NCI-H748 (cell line): ENCODE measurements around the gene CRIP1.

ENCODE experiments used
- DNase-seq: peaks from one replicate; lab custom pipeline; 2025; ENCODE audit not compliant: unreplicated experiment; lab: John Stamatoyannopoulos, UW

The CRIP1 gene

GRCh38 chr14:105503296-105503640 lies 16.6 kb downstream of the CRIP1 start:
- DNase-seq: no peak

GRCh38 chr14:105503935-105504692 lies 17.4 kb downstream of the CRIP1 start:
- no peak for DNase-seq

DNA sequence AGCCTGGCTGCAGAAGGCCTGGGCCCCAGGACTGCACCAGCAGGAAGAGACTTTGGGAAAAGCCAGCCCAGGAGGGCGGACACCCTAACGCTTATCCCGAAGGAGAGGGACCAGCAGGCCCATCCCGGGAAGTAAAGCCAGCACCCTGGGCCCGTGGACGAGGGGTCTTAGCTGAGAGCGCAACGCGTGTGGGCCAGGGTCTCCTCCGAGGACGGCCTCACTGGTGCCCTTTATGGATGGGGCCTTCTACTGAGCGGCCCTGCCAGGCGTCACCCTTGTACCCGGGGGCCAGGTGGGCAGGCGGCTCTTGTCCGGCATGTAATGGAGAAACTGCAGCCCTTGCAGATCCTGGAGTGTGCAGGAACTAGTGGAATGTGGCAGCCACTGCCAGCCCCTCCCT lies 18.4 kb downstream of the CRIP1 start:
- DNase-seq: no peak

- DNase-seq: no peak
Measured at GRCh38 chr14:105507247-105507646, 20.6 kb downstream of the CRIP1 start.

- no peak for DNase-seq
Measured at GRCh38 chr14:105508069-105508468, 21.4 kb downstream of the CRIP1 start.

- DNase-seq: no peak
Measured at GRCh38 chr14:105508601-105509000, 21.9 kb downstream of the CRIP1 start.

DNA sequence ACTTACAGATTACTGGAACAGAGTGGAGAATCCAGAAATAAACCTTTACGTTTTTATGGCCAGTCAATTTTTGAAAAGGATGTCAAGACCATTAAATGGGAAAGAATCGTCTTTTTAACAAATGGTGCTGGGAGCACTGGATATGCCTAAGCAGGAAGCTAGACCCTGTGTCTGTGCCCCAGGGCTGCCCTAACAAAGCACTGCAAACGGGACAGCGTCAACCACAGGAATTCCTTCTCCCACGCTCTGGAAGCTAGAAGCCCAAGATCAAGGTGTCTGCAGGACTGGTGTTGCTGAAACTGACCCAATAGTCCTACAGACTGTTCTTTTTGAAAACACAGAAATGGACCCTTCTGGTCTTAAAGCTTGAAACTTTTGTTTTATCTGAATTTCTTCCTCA lies 30.4 kb downstream of the CRIP1 start:
- no peak for DNase-seq

DNA sequence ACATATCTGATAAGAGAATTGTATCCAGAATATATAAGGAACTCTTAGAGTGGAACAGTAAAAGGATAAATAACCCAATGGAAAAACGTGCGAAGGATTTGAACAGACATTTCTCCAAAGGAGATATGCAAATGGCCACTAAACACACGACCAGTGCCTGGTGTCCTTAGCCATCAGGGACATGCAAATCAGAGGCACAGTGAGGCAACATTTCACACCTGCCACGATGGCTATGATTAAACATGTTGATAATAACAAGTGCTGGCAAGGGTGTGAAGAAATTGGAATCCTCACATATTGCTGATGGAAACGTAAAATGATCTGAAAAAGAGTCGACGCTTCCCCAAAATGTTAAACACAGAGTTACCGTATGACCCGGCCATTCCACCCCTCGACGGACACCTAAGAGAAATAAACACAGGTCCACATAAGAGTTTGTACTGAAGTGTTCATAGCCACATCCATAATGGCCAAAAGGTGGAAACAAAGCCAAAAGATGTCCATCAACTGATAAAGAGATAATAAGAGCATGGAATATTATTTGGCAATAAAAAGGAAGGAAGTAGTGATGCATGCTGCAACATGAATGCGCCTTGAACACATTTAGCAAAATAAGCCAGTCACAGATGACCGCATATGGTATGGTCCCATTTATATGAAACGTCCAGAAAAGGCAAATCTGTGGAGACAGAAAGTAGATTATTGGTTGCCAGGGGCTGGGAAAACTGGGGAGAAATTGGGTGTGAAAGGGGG lies 33.4 kb downstream of the CRIP1 start:
- no peak for DNase-seq

DNA sequence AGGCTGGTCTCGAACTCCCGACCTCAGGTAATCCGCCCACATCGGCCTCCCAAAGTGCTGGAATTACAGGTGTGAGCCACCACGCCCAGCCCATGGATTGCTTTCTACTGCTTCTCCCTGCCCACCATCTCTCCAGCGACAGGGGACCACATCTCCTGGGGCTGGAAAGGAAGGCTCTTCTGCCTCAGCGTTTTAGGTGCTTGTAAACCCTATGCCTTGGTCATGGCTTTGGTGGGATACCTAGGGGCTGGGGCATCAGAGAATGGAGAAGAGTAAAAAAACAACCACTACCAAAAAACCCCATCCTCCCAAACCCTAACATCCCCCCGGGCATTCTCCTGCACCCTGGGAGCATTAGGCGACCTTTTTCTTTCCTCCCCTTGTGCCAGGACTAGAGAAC lies 38.6 kb downstream of the CRIP1 start:
- DNase-seq: no peak

GRCh38 chr14:105525861-105526775 lies 39.4 kb downstream of the CRIP1 start, which contains the start of gene TMEM121:
TSS of gene TMEM121 (plus strand) at chr14:105526583. CDS start at chr14:105528835, 2,252 bp downstream.
- DNase-seq: peak; percentile 76

DNA sequence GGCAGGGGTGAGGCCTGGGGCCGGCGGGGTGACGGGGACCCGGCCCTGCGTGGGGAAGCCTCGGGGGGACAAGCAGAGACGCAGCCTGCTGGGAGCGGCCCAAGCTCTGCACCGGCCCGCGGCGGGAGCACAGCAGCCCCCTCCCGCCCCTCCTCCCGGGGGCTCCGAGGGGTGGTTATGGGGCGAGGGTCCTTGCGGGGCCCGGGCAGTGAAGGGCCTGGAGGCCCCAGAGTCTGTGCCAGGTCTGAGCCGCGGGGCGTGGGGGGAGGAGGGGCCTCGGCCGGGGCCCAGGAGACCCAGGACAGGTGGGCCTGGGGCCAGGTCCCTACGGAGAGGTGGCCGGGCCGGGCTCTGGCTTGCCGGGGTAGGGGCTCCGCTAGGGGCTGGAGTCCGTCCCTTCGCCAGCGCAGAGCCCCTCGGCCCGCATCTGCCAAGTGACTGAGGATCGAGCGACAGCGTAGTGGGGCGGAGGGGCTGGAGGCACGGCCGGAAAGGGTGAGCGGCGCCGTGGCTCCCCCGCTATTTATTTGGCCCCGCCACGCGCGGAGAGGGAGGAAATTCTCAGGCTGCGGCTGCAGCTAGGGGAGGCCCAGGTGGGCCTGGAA lies 40.2 kb downstream of the CRIP1 start:
- peak; percentile 57 for DNase-seq

DNA sequence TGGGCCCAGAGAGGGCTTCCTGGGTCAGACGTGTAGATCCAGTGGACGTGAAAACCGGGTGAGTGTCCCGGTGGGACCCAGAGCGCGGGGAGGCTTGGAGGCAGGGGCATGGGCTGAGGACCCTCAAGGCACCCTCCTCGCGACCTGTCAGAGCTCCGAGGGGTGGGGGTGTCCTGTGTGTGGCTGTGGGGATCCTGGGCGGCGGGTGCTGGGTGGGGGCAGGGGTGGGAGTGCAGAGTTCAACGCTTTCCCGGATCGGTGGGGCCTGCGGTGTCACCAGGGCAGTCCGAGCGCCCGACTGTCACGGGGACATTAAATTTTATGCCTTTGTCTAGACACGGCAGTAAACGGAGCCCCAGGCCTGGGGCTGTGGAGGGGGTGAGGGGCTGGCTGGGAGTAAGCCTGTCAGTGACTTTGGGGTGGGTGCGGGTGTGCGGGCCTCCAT lies 40.7 kb downstream of the CRIP1 start:
- no peak for DNase-seq

DNA sequence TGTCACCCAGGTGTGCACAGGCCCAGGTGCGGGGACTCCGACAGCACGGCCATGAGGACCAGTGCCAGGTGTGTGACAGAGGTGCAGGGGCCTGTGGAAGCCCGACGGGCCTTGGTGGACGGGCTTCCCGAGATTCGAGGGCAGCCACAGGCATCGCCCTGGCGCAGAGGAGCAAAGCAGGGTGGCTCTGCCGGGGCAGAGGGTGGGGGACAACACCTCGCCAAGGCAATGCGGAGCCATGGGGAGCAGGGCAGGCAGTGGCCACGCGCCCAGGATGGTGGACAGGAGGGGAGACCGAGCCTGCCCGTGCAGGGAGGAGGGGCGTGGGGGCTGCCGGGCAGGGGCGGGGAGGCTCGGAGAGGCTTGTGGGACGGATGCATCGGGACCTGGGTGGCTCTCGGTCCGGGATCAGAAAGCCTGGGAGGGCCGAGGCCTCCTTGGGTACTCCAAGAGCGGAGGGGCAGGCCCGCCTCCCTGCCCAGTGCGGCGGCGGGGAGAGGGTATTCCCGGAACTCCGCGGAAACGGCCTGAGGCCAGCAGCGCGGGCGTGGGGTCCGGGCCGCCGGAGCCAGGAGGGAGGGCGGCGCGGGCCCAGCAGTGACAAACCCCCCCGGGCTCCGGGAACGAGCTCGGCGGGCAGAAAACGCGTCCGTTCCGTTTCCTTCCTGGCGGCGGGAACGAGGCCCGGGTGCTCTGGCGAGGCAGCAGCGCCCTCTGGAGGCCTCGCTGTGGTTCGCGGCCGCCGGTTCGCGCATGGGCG lies 41.3 kb downstream of the CRIP1 start:
- peak; percentile 80 for DNase-seq

DNA sequence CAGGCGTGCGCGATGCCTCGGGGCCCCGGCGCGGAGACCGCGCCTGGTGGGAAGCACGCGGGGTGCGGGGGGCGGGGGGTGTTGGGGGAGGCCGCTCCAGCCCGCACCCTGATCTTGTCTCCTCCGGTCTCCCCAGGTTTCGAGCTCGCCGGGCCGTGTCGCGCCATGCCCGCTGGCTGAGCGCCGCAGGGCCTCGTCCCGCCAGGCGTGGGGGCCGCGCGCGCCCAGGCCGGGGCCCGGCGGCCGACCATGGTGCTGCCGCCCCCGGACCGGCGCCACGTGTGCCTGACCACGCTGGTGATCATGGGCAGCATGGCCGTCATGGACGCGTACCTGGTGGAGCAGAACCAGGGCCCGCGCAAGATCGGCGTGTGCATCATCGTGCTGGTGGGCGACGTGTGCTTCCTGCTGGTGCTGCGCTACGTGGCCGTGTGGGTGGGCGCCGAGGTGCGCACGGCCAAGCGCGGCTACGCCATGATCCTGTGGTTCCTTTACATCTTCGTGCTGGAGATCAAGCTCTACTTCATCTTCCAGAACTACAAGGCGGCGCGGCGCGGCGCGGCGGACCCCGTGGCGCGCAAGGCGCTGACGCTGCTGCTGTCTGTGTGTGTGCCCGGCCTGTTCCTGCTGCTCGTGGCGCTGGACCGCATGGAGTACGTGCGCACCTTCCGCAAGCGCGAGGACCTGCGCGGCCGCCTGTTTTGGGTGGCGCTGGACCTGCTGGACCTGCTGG lies 42.1 kb downstream of the CRIP1 start:
- DNase-seq: no peak

- no peak for DNase-seq
Measured at GRCh38 chr14:105529319-105529568, 42.6 kb downstream of the CRIP1 start.

- no peak for DNase-seq
Measured at GRCh38 chr14:105529569-105530284, 43.0 kb downstream of the CRIP1 start.

DNA sequence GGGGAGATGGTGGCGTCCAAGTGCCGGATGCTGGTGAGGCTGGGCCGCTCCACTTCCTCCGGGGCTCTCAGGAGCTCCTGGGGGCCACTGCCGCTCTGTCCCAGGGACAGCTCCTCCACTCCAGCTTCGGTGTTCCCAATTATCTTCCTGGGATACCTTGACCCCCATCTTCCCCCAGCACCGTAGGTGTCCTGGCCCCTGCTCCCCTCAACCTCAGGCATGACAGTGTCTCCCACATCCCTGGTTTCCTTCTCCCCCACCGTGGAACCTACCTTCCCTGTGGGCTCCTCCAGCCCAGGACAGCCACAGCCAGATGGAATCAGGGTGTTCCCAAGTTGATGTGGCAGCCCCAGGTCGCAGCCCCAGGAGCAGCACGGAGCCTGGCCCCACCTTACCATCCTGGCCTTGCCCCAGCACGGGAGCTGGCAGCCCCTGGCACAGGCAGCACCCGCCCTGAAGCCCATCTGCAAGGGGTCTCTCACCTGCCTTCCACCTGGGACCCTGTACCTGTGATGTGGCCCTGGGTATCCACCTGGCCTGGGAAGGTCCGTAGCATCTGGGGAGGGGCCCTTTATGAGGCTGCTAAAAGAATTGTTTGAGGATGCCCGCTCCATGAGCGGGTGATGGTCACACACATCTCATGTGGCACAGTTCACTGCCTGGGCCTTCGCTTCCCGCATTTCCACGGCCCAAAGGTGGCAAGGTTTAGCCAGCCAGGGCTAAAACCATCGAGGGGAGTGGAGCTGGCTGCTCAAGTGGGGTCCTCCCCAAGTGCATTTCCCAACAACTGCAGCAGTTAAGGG lies 43.8 kb downstream of the CRIP1 start:
- no peak for DNase-seq

DNA sequence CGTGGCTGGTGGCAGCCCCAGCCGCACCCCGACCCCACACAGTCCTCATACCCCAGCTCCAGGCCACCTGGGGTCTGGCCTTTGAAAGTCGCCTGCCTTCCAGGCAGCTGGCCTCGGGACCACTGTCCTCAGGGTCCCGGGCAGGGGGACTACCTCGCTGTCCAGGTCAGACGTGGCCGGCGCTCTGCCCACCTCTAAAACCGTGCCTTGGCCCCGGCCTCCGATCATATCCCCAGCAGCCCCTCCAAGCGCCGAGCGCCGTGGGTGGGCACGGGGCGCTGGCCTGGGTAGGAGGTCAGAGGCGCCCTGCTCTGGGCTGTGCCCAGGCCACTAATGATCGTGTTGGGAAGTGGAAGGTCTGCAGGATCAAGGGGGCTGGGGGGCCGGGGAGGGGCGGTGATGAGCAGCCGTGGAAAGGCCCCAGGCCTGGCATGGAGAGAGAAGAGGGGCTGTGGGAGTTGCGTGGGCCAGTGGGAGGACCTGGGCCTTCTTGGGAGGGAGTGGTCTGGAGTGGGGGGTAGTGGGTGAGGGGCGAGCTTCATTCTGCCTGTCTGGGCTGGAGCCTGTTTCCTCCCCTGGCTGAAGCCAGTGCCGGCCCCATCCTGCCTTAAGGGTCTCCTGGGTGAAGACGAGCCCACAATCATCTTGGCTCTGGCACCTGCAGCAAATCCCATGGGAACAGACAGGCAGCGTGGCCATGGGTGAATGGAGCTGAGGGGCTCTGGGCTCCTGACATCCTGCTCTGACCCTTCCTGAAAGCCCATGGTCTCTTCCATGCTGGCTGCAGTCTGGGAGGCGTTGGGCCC lies 44.6 kb downstream of the CRIP1 start:
- DNase-seq: no peak
